HEK293T (cell line): ENCODE data around the gene CSRP1.

Experiments
- CTCF ChIA-PET: fragments of 350-600 bp; formaldehyde crosslinking; extraction: SDS; loops from one replicate; lab custom pipeline; 2021; ENCODE audit warnings: antibody characterized with exemption, inconsistent platforms; lab: Yijun Ruan, JAX
- POLR2A ChIA-PET: fragments of 350-600 bp; formaldehyde crosslinking; extraction: SDS; loops from one replicate; lab custom pipeline; 2020; ENCODE audit warnings: antibody characterized with exemption, inconsistent platforms; lab: Yijun Ruan, JAX
- DNase-seq: peaks from one replicate; pipeline ENCODE4 v3.0.0; 2012; ENCODE audit warnings: mixed read lengths; ENCODE audit errors: extremely low spot score
- ARNT ChIP-seq: fragments of 450-650 bp; IDR thresholded peaks from 2 replicates; pipeline ENCODE4 v1.6.1; 2017; ENCODE audit warnings: mild to moderate bottlenecking
- BHLHE40 ChIP-seq: fragments of 450-650 bp; IDR thresholded peaks from 2 replicates; pipeline ENCODE4 v1.6.1; 2016; ENCODE audit warnings: mild to moderate bottlenecking, moderate library complexity, borderline replicate concordance
- CTBP1 ChIP-seq: fragments of 450-650 bp; IDR thresholded peaks from 2 replicates; pipeline ENCODE4 v1.6.1; 2016; ENCODE audit warnings: borderline replicate concordance
- ELF4 ChIP-seq: fragments of 450-650 bp; IDR thresholded peaks from 2 replicates; pipeline ENCODE4 v1.6.1; 2017; ENCODE audit warnings: antibody characterized with exemption
- FOXA1 ChIP-seq: fragments of 450-650 bp; IDR thresholded peaks from 2 replicates; pipeline ENCODE4 v1.6.1; 2016; ENCODE audit warnings: mild to moderate bottlenecking
- FOXK2 ChIP-seq: fragments of 450-650 bp; IDR thresholded peaks from 2 replicates; pipeline ENCODE4 v1.6.1; 2016; ENCODE audit warnings: mild to moderate bottlenecking
- FOXM1 ChIP-seq: fragments of 450-650 bp; IDR thresholded peaks from 2 replicates; pipeline ENCODE4 v1.6.1; 2017; ENCODE audit warnings: mild to moderate bottlenecking, borderline replicate concordance
- HDGF ChIP-seq: fragments of 450-650 bp; IDR thresholded peaks from 2 replicates; pipeline ENCODE4 v1.6.1; 2017; ENCODE audit warnings: antibody characterized with exemption, borderline replicate concordance
- L3MBTL2 ChIP-seq: fragments of 450-650 bp; conservative IDR thresholded peaks from 2 replicates; pipeline ENCODE4 v1.6.1; 2016; ENCODE audit warnings: mild to moderate bottlenecking
- LEF1 ChIP-seq: fragments of 450-650 bp; IDR thresholded peaks from 2 replicates; pipeline ENCODE4 v1.6.1; 2017; ENCODE audit warnings: mild to moderate bottlenecking, borderline replicate concordance
- NFRKB ChIP-seq: fragments of 450-650 bp; IDR thresholded peaks from 2 replicates; pipeline ENCODE4 v1.6.1; 2016; ENCODE audit warnings: mild to moderate bottlenecking, moderate library complexity
- PKNOX1 ChIP-seq: fragments of 450-650 bp; IDR thresholded peaks from 2 replicates; pipeline ENCODE4 v1.6.1; 2016
- SP1 ChIP-seq: fragments of 450-650 bp; IDR thresholded peaks from 2 replicates; pipeline ENCODE4 v1.6.1; 2017
- SUZ12 ChIP-seq: fragments of 450-650 bp; IDR thresholded peaks from 2 replicates; pipeline ENCODE4 v1.6.1; 2016; ENCODE audit warnings: mild to moderate bottlenecking
- TARDBP ChIP-seq: fragments of 450-650 bp; IDR thresholded peaks from 2 replicates; pipeline ENCODE4 v1.6.1; 2016
- ZNF384 ChIP-seq: fragments of 450-650 bp; IDR thresholded peaks from 2 replicates; pipeline ENCODE4 v1.6.1; 2016

Gene CSRP1

DNA sequence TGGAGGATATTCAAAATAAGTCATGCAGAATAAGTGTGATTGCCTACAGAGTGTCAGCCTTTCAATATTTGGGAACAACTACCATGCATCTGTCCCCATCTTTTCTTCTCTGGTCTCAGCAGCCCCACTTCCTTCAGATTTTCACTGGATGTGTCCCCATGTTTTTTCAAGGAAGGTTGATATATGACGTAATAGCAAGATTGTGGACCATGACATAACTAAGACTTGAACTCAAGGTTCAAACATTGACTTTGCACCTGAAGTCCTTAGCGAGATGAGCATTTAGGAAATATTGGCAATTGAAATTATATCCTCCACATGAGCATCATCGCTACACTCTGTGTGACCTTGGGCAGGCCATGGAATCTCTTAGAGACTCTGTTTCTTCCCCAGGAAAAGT lies 37.8 kb upstream of the CSRP1 start:
- POLR2A ChIA-PET = no interaction called here
- no peak for TF ChIP-seq ZNF384
- no peak for TF ChIP-seq SP1
- TF ChIP-seq FOXM1 = no peak
- no peak for TF ChIP-seq LEF1
- TF ChIP-seq SUZ12 = no peak
- no peak for TF ChIP-seq NFRKB
- TF ChIP-seq ARNT = no peak
- no peak for TF ChIP-seq CTBP1
- TF ChIP-seq TARDBP = no peak
- TF ChIP-seq BHLHE40 = no peak
- TF ChIP-seq L3MBTL2 = no peak
- no peak for TF ChIP-seq ELF4
- no peak for TF ChIP-seq HDGF
- no peak for TF ChIP-seq FOXK2
- no peak for TF ChIP-seq PKNOX1
- TF ChIP-seq FOXA1 = no peak
- no peak for DNase-seq
- CTCF ChIA-PET = interaction anchor here (1.0 to 1.2 kb wide), 2 partner anchors 15 to 32 kb away, joined by 3 to 5 read pairs; no protein-coding TSS in a partner anchor

- POLR2A ChIA-PET = no interaction called here
- CTCF ChIA-PET = interaction anchor here (1.0 kb wide), 1 partner anchor 32 kb away, joined by 3 read pairs; no protein-coding TSS in a partner anchor
- TF ChIP-seq PKNOX1 = no peak
- no peak for DNase-seq
These were observed 37.1 kb upstream of the CSRP1 start for GRCh38 chr1:201543871-201544642.

DNA sequence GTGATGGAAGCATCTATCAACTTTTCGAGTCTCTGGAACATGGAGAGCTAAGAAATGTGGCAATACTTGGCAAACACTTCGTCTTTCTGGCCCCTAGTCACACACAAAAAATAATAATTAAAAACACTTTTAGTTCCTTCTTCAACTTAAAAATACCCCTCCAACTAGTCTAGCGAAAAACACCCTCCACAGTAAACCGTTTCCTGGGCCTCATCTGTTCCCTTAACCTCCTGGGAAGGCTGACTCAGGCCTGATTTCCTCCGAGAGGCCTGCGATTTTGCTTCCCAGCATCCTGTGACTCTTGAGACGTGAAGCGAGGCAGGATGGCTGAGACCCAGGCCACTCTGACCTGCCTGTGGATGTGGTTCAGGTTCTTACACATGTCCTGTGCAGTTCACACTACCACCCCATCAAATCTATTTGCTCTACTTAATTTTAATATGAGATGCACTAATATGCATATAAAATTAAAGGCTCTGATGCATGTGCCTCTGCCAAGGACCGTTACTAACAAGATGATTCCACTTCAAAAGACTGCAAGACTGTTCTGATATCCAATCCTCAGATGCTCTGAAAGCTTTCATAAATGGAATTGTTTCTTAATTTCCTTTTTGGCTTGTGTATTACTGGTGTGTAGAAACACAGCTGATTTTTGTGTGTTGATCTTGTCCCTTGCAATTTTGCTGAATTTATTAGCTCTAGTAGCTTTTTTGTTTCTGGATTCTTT lies 35.5 kb upstream of the CSRP1 start:
- TF ChIP-seq NFRKB (no peak), FOXM1 (no peak), LEF1 (no peak), CTBP1 (no peak), FOXK2 (no peak), ELF4 (no peak), FOXA1 (no peak), ZNF384 (no peak), BHLHE40 (no peak), SP1 (no peak), HDGF (no peak), PKNOX1 (no peak)
- no peak for DNase-seq
- POLR2A ChIA-PET = no interaction called here
- CTCF ChIA-PET = no interaction called here

DNA sequence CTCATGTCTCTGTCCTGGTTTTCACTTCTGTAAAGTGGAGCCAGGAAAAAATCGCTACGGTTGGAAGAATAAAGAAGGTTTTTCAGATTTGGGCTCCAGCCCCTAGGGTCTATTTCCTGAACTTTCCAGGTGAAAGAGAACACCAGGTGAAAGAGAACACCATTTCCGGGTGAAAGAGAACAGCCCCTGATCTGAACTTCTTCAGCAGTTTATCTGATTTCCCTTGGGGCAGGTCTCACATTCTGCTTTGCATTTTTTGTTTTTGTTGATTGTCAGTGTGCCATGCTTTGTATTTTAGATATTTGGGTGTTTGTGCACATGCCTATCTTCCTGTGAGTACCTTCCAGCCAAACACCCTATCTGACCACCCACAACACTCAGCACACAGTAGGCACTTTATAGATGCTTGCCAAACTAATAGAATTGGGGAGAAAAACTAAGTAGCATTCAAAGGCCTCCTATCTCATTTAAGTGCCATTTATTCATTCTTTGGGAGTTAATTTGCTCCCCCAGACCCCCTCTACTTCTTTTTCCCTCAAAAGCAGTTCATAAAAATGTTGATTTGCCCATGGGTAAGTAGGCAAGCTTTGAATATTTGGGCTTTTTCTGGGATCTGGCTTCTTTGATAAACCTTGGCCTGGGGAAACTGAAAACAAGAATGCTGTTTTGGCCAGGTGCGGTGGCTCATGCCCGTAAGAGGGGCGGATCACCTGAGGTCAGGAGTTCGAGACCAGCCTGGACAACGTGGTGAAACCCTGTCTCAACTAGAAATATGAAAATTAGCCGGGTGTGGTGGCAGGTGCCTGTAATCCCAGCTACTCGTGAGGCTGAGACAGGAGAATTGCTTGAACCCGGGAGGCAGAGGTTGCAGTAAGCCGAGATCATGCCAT lies 34.2 kb upstream of the CSRP1 start:
- POLR2A ChIA-PET = no interaction called here
- TF ChIP-seq FOXK2 (no peak), CTBP1 (no peak)
- DNase-seq = no peak
- CTCF ChIA-PET = interaction anchor here (1.2 to 1.6 kb wide), 2 partner anchors 10 to 28 kb away, joined by 5 to 6 read pairs; no protein-coding TSS in a partner anchor

- CTCF ChIA-PET = interaction anchor here (1.0 to 1.6 kb wide), 4 partner anchors 9 to 57 kb away, joined by 3 to 9 read pairs (median 6); no protein-coding TSS in a partner anchor
- POLR2A ChIA-PET = no interaction called here
- DNase-seq = no peak
- TF ChIP-seq FOXK2 (no peak), ARNT (no peak), L3MBTL2 (no peak), FOXM1 (no peak), HDGF (no peak), NFRKB (no peak), SP1 (no peak), BHLHE40 (no peak), CTBP1 (no peak), ZNF384 (no peak), FOXA1 (no peak), LEF1 (no peak), PKNOX1 (no peak), SUZ12 (no peak), ELF4 (no peak), TARDBP (no peak)
These were observed 32.9 kb upstream of the CSRP1 start for GRCh38 chr1:201539561-201540431.
